ENCODE measurements around the gene DPH7. TPM values are rescaled to one million over a fixed set of nuclear protein-coding genes. Genes with fewer than 3 reads are reported as not detected.
"Not testable (repeated sequence)": the region's sequence is repeated elsewhere in the genome, so short reads cannot be mapped to it uniquely, and the experiment has no call there.

Gene DPH7
- 28.4 TPM for total RNA-seq
- long read RNA-seq, transcript DPH7-201 (9 exons, 1,847 nt), result major isoform, 14 of 57 reads
- long read RNA-seq, partial matches to known transcripts, result 4 of 57 reads
- long read RNA-seq, other reads (novel, unspliced or antisense), result 38 of 57 reads

DNA sequence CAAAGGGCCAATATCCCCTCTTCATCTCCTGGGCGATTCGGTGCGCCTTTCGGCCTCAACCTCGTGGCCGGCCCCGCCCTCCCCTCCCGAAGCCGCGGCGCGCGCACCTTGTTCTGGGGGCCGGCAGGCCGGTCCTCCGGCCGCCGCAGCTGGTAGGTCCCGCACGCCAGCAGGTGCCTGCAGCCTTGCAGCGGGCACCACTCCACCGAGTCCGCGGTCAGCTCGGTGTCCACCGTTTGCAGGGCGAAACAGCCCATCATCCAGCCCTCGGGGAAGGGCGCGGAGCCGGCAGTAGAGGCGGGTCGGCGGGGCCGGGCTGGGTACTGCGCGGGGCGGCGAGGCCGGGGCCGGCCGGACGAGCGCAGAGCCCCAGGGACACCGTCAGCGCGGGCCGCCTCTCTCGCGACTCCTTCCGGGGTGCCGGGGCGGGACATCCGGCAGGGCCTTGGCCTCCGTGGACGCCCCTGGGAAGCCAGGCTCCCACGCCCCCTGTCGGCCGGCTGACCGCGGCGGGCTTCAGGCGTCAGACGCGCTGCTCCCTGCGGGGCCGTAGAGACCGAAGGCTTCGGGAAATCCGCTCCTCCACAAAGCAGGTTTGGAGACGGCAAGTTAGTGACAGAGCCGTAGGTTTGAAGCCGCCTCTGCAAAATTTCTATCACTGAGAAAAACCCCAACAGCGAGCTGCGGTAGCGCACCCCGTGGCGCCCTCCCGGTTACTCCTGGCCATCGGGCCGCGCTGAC is at the start of gene DPH7:
TSS of gene DPH7 (minus strand) at position 408 of the 741 bp plus-strand sequence. CDS start at position 260, 148 bp downstream.
- H3K27me3 ChIP-seq (ENCODE audit: low read depth), result no peaks in the 10 kb centered on the region
- peak; percentile 96 for TF ChIP-seq CTCF (IDR thresholded peaks at IDR 0.05)
- H3K9me3 ChIP-seq, result no peaks in the 10 kb centered on the region
- H3K4me1 ChIP-seq, result peaks cover 27% of the 10 kb centered on the region
- ATAC-seq (peak; percentile 98 to 99), DNase-seq (peak; percentile 98)
- intact Hi-C loops (cut with DNase I), result no loop called here
- H3K4me3 ChIP-seq, result peak within 1 kb of the TSS; percentile 82
- H3K36me3 ChIP-seq, result peaks cover 47% of the 10 kb centered on the region
- peak within 1 kb of the TSS; percentile 80 for H3K27ac ChIP-seq

GRCh38 chr9:137627406-137627805 is 48.7 kb upstream of the DPH7 start:
- intact Hi-C loops (cut with DNase I); H3K9me3 ChIP-seq; H3K36me3 ChIP-seq; H3K4me3 ChIP-seq; H3K27ac ChIP-seq; H3K27me3 ChIP-seq (ENCODE audit: low read depth); ATAC-seq: not testable (repeated sequence)
- DNase-seq, result peak; percentile 40
- peaks cover 59% of the 10 kb centered on the region for H3K4me1 ChIP-seq

DNA sequence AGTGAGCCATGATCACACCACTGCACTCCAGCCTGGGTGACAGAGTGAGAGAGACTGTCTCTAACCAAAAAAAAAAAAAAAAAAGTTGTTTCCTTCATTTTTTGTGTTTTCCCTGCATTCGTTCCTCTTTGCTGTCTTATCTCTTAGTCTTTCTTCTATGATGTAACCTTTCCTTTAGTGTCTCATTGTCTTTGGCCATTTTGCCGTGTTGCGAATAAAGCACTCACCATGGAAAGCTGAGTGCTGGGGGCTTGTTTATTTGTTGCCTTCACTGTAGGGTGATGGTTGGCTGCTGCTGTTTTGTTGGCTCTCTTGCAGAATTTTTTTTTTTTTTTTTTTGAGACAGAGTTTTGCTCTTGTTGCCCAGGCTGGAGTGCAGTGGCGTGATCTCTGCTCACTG is 47.7 kb upstream of the DPH7 start:
- H3K9me3 ChIP-seq, result no peaks in the 10 kb centered on the region
- no peak overlapping the region for H3K4me3 ChIP-seq
- DNase-seq (no peak), ATAC-seq (no peak)
- no peak for TF ChIP-seq CTCF (IDR thresholded peaks at IDR 0.05)
- no peaks in the 10 kb centered on the region for H3K27me3 ChIP-seq (ENCODE audit: low read depth)
- H3K36me3 ChIP-seq, result no peaks in the 10 kb centered on the region
- peaks cover 58% of the 10 kb centered on the region for H3K4me1 ChIP-seq
- H3K27ac ChIP-seq, result no peak overlapping the region
- intact Hi-C loops (cut with DNase I), result no loop called here

DNA sequence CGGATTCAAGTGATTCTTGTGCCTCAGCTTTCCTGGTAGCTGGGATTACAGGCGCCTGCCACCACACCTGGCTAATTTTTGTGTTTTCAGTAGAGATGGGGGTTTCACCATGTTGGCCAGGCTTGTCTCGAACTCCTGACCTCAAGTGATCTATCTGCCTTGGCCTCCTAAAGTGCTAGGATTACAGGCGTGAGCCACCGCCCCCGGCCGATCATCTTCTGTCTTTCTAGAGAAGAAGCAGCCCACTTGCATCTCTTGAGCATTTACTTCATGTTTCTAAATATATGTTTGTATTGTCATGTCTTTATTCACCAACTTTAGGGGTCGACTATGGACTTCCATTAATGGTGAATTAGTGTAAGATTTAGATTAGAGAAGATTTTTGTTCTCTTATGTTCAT is 43.5 kb upstream of the DPH7 start:
- H3K4me1 ChIP-seq, result peaks cover 48% of the 10 kb centered on the region
- intact Hi-C loops (cut with DNase I); H3K9me3 ChIP-seq; H3K27ac ChIP-seq; ATAC-seq; H3K27me3 ChIP-seq (ENCODE audit: low read depth); H3K36me3 ChIP-seq; H3K4me3 ChIP-seq; DNase-seq: not testable (repeated sequence)

DNA sequence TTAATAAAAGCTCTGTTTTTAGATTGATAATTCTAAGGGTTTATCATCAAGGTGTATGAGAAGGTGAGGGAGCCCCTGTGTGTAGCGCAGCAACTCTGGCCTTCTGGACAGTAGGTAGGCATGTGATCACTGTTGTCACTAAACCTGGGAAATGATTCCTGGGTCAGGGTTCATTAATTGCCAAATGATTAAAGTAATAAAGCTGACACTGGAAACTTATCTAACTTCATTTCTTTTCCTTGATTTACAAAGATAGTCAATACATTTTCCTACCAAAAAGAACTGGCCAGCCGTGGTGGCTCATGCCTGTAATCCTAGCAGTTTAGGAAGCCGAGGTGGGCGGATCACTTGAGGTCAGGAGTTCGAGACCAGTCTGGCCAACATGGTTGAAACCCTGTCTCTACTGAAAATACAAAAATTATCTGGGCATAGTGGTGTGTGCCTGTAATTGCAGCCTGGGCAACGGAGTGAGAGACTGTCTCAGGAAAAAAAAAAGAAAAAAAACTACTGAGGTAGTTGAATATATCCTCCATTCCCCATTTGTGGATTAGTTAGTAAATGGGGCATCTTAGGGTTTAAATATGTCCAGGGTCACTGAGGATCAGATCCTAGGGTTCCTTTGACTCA is 42.5 kb upstream of the DPH7 start:
- intact Hi-C loops (cut with DNase I), result no loop called here
- Histone ChIP-seq H3K36me3 (peaks cover 10% of the 10 kb centered on the region), H3K27ac (no peak overlapping the region), H3K4me3 (no peak overlapping the region), H3K27me3 (ENCODE audit: low read depth) (no peaks in the 10 kb centered on the region), H3K4me1 (peaks cover 50% of the 10 kb centered on the region), H3K9me3 (no peaks in the 10 kb centered on the region)
- DNase-seq, result no peak
- peak; percentile 26 for TF ChIP-seq CTCF (IDR thresholded peaks at IDR 0.05)
- no peak for ATAC-seq

- peaks cover 17% of the 10 kb centered on the region for H3K36me3 ChIP-seq
- H3K27me3 ChIP-seq (ENCODE audit: low read depth), result no peaks in the 10 kb centered on the region
- TF ChIP-seq CTCF (IDR thresholded peaks at IDR 0.05), result no peak
- intact Hi-C loops (cut with DNase I), result no loop called here
- H3K9me3 ChIP-seq, result no peaks in the 10 kb centered on the region
- ATAC-seq (no peak), DNase-seq (no peak)
- H3K27ac ChIP-seq, result no peak overlapping the region
- peaks cover 44% of the 10 kb centered on the region for H3K4me1 ChIP-seq
- H3K4me3 ChIP-seq, result no peak overlapping the region
Measured at GRCh38 chr9:137620581-137620980, 41.9 kb upstream of the DPH7 start.
